H1 (cell line): ENCODE results near the gene KRTAP12-2. TPM values are rescaled to one million over a fixed set of nuclear protein-coding genes. Genes with fewer than 3 reads are reported as not detected.
"Not testable (repeated sequence)": the region's sequence is repeated elsewhere in the genome, so short reads cannot be mapped to it uniquely, and the experiment has no call there.

Source experiments
- CTCF ChIA-PET: fragments of 300-600 bp; sonication (Branson Sonifier 250); formaldehyde crosslinking; loops from one replicate; lab custom pipeline; 2021; ENCODE audit not compliant: partially characterized antibody; lab: Charles Lee
- POLR2A ChIA-PET: fragments of 300-600 bp; sonication (Branson Sonifier 250); formaldehyde crosslinking; loops from one replicate; lab custom pipeline; 2021; ENCODE audit warnings: inconsistent platforms; ENCODE audit not compliant: partially characterized antibody; lab: Charles Lee
- DNase-seq, 2 experiments: peaks; one replicate each; pipeline versions ENCODE4 v3.0.0 to v3.0.0-alpha.2; 2010 to 2022; ENCODE audit warnings: low spot score in 2 of 2, low read depth in 1 of 2, mixed read lengths in 1 of 2
- FAIRE-seq: peaks from 2 replicates; lab custom pipeline; 2011; peaks lifted over from hg19 to GRCh38; lab: Jason Lieb, UNC
- H2AFZ ChIP-seq: 2 replicates; pipeline ENCODE4 v1.8.1; 2012; ENCODE audit warnings: low read length, inconsistent platforms
- H2AK5ac ChIP-seq: 2 replicates; pipeline ENCODE4 v1.6.1; 2013; ENCODE audit warnings: low read depth, low read length
- H2BK120ac ChIP-seq: replicated peaks from 2 replicates; pipeline ENCODE3; 2013; ENCODE audit warnings: low read depth, low read length, inconsistent platforms
- H2BK12ac ChIP-seq: 2 replicates; pipeline ENCODE4 v1.6.1; 2013; ENCODE audit warnings: low read depth, low read length
- H2BK15ac ChIP-seq: 2 replicates; pipeline ENCODE4 v1.6.1; 2013; ENCODE audit warnings: low read length
- H2BK20ac ChIP-seq: 2 replicates; pipeline ENCODE4 v1.6.1; 2013; ENCODE audit warnings: low read length
- H2BK5ac ChIP-seq: 2 replicates; pipeline ENCODE4 v1.6.1; 2013; ENCODE audit warnings: low read depth, low read length
- H3K14ac ChIP-seq: 2 replicates; pipeline ENCODE4 v1.6.1; 2013; ENCODE audit warnings: inconsistent platforms; ENCODE audit not compliant: insufficient read length
- H3K18ac ChIP-seq: 2 replicates; pipeline ENCODE4 v1.6.1; 2013; ENCODE audit warnings: low read length; ENCODE audit errors: extremely low read depth
- H3K23ac ChIP-seq: 2 replicates; pipeline ENCODE4 v1.6.1; 2013; ENCODE audit warnings: inconsistent platforms; ENCODE audit not compliant: insufficient read length
- H3K23me2 ChIP-seq: 2 replicates; pipeline ENCODE4 v1.6.1; 2013; ENCODE audit warnings: low read depth, low read length
- H3K27ac ChIP-seq: 2 replicates; pipeline ENCODE4 v1.6.1; 2011; ENCODE audit warnings: low read depth, low read length, inconsistent platforms
- H3K27me3 ChIP-seq, 4 experiments: replicated peaks in 1 of 4; 1 replicate in 1 of 4; 2 replicates in 3 of 4; pipeline versions ENCODE4 v1.6.1 to v1.8.1; 2011 to 2013; ENCODE audit warnings: low read length in 3 of 4, mild to moderate bottlenecking in 3 of 4, inconsistent platforms in 2 of 4, mixed read lengths in 2 of 4, moderate library complexity in 1 of 4; ENCODE audit not compliant: control insufficient read depth in 3 of 4, insufficient read depth in 3 of 4; ENCODE audit errors: extremely low read depth in 1 of 4
- H3K36me3 ChIP-seq, 4 experiments: 2 replicates each; pipeline versions ENCODE4 v1.6.1 to v1.8.1; 2011 to 2013; ENCODE audit warnings: mild to moderate bottlenecking in 4 of 4, low read length in 3 of 4, moderate library complexity in 2 of 4, control low read depth in 1 of 4, inconsistent platforms in 1 of 4; ENCODE audit not compliant: insufficient read depth in 4 of 4, control insufficient read depth in 2 of 4
- H3K4ac ChIP-seq: replicated peaks from 2 replicates; pipeline ENCODE3; 2013; ENCODE audit warnings: low read length, low read depth, mixed read lengths, inconsistent platforms; ENCODE audit not compliant: insufficient read length
- H3K4me1 ChIP-seq, 4 experiments: replicated peaks in 1 of 4; 1 replicate in 1 of 4; 2 replicates in 3 of 4; pipeline versions ENCODE4 v1.6.1 to v1.8.1; 2011 to 2013; ENCODE audit warnings: low read length in 3 of 4, inconsistent platforms in 2 of 4, mixed read lengths in 1 of 4; ENCODE audit not compliant: insufficient read depth in 4 of 4, control insufficient read depth in 3 of 4
- H3K4me2 ChIP-seq, 2 experiments: 2 replicates each; pipeline versions ENCODE4 v1.6.1 to v1.8.1; 2011 to 2013; ENCODE audit warnings: low read depth in 2 of 2, low read length in 2 of 2, control low read depth in 1 of 2, inconsistent platforms in 1 of 2, mild to moderate bottlenecking in 1 of 2; ENCODE audit not compliant: insufficient read depth in 1 of 2
- H3K4me3 ChIP-seq, 4 experiments: fragments of 200-600, 300-600 bp in 1 of 4; sonication (generic), shearing (Covaris generic), sonication (Bioruptor Twin) in 1 of 4; 2 replicates each; pipeline versions ENCODE4 v1.5.1 to v1.8.1; 2011 to 2016; ENCODE audit warnings: low read length in 4 of 4, low read depth in 3 of 4, control low read depth in 2 of 4, inconsistent platforms in 2 of 4, mild to moderate bottlenecking in 2 of 4, mixed read lengths in 1 of 4, moderate library complexity in 1 of 4; ENCODE audit not compliant: insufficient read depth in 2 of 4; ENCODE audit errors: extremely low read depth in 1 of 4
- H3K56ac ChIP-seq: replicated peaks from 2 replicates; pipeline ENCODE3; 2013; ENCODE audit warnings: low read depth, mild to moderate bottlenecking, mixed read lengths, low read length, inconsistent platforms; ENCODE audit not compliant: insufficient read length
- H3K79me1 ChIP-seq: 2 replicates; pipeline ENCODE4 v1.6.1; 2013; ENCODE audit warnings: low read depth, low read length, control low read depth
- H3K79me2 ChIP-seq, 2 experiments: 2 replicates each; pipeline versions ENCODE4 v1.6.1 to v1.8.1; 2012 to 2013; ENCODE audit warnings: low read length in 2 of 2, mild to moderate bottlenecking in 2 of 2, inconsistent platforms in 1 of 2; ENCODE audit not compliant: insufficient read depth in 2 of 2, control insufficient read depth in 1 of 2
- H3K9ac ChIP-seq, 4 experiments: replicated peaks in 1 of 4; 1 replicate in 1 of 4; 2 replicates in 3 of 4; pipeline versions ENCODE4 v1.6.1 to v1.8.1; 2011 to 2013; ENCODE audit warnings: low read depth in 3 of 4, low read length in 3 of 4, control low read depth in 2 of 4, mild to moderate bottlenecking in 2 of 4, moderate library complexity in 2 of 4, inconsistent platforms in 1 of 4; ENCODE audit errors: extremely low read depth in 1 of 4
- H3K9me3 ChIP-seq, 2 experiments: 2 replicates each; pipeline versions ENCODE4 v1.6.1 to v1.8.1; 2012 to 2013; ENCODE audit warnings: mild to moderate bottlenecking in 2 of 2, moderate library complexity in 2 of 2, control low read depth in 1 of 2, inconsistent platforms in 1 of 2, low read depth in 1 of 2, low read length in 1 of 2, mixed read lengths in 1 of 2; ENCODE audit not compliant: insufficient read depth in 2 of 2
- H4K20me1 ChIP-seq, 2 experiments: replicated peaks in 1 of 2; 2 replicates each; pipeline versions ENCODE3 to v1.8.1; 2011 to 2013; ENCODE audit warnings: inconsistent platforms in 2 of 2, low read length in 2 of 2, mild to moderate bottlenecking in 1 of 2; ENCODE audit not compliant: insufficient read depth in 2 of 2, control insufficient read depth in 1 of 2
- H4K5ac ChIP-seq: 2 replicates; pipeline ENCODE4 v1.6.1; 2013; ENCODE audit warnings: low read length, low read depth, mixed read lengths, inconsistent platforms; ENCODE audit not compliant: insufficient read length
- H4K8ac ChIP-seq: 2 replicates; pipeline ENCODE4 v1.8.0; 2013; ENCODE audit warnings: mild to moderate bottlenecking, moderate library complexity, low read length, inconsistent platforms; ENCODE audit not compliant: insufficient read depth; ENCODE audit errors: extremely low read depth
- H4K91ac ChIP-seq: replicated peaks from 2 replicates; pipeline ENCODE3; 2013; ENCODE audit warnings: low read length, mixed read lengths, inconsistent platforms; ENCODE audit not compliant: insufficient read length
- CBX8 ChIP-seq: fragments of 300-800, 300-1000 bp; sonication (generic); IDR thresholded peaks from 2 replicates; pipeline ENCODE4 v1.7.1; 2016; ENCODE audit warnings: low read depth, low read length, borderline replicate concordance
- CHD2 ChIP-seq: IDR thresholded peaks from 2 replicates; pipeline ENCODE4 v1.6.1; 2012; ENCODE audit warnings: low read length, improper control_type of control experiment
- SIN3A ChIP-seq, 2 experiments: IDR thresholded peaks in 1 of 2; conservative IDR thresholded peaks in 1 of 2; 2 replicates each; pipeline ENCODE4 v1.6.1; 2011 to 2012; ENCODE audit warnings: low read length in 2 of 2, improper control_type of control experiment in 1 of 2, low read depth in 1 of 2, mild to moderate bottlenecking in 1 of 2
- TAF7 ChIP-seq: optimal IDR thresholded peaks from 2 replicates; pipeline ENCODE3; 2011; ENCODE audit warnings: low read depth, mild to moderate bottlenecking, inconsistent platforms, low read length, moderate library complexity, borderline replicate concordance
- TBP ChIP-seq: IDR thresholded peaks from 2 replicates; pipeline ENCODE4 v1.6.1; 2011; ENCODE audit warnings: low read depth, low read length, improper control_type of control experiment
- WGBS, 2 experiments: shearing (Covaris generic) in 1 of 2; methylation state at CpG; one replicate each; pipeline versions ENCODE4 v1.1.6 to v1.1.7; 2013 to 2015; ENCODE audit warnings: low lambda C conversion rate in 2 of 2, mixed read lengths in 2 of 2, inconsistent platforms in 1 of 2, low coverage in 1 of 2, missing lambda C conversion rate in 1 of 2; ENCODE audit not compliant: insufficient replicate concordance in 2 of 2, insufficient coverage in 1 of 2, insufficient read length in 1 of 2; ENCODE audit errors: extremely low coverage in 1 of 2, missing lambda C conversion rate in 1 of 2; 5-methylcytosine and 5-hydroxymethylcytosine counted together
- polyA plus RNA-seq, 7 experiments: library from polyadenylated mRNA; depleted of rRNA in 3 of 7; stranded (reverse) in 5 of 7; unstranded in 2 of 7; fragments of >200 nt in 5 of 7; fragments of 200-250 nt in 2 of 7; gene quantifications; 1 replicate in 5 of 7; 2 replicates in 1 of 7; 4 replicates in 1 of 7; pipeline versions ENCODE4 v1.2.1 to v1.2.3, GENCODE V29; 2011 to 2013; ENCODE audit warnings: missing spikeins in 2 of 7, mixed read lengths in 2 of 7
- total RNA-seq: library from RNA; stranded (reverse); fragmentation: NEBNext Ultra II Directional; extraction: Animal tissue kit (Norgen Biotek cat#: 25700); gene quantifications from 2 replicates; pipeline ENCODE4 v1.2.1, GENCODE V29; 2021

Gene KRTAP12-2
- total and polyA plus RNA-seq, 2 of the 8 experiments (the other 6 are each of a cell fraction or from before 2014, with no cell fraction given), result 0.50 TPM; not detected in 1

DNA sequence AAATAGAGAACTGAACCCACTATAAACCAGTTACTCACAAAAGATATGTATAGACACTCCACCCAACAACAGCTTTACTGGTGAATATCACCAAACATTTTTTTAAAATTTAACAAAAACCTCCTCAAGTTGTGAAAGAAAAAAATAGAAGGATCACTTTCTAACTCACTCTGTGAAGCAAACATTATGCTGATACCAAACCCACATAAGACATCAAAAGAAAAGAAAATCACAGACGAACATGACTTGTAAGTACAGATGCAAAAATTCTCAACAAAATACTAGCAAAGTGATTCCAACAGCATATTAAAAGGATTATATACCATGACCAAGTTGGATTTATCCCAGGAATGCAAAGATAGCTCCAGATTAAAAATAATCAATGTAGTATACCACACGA is 25.0 kb upstream of the KRTAP12-2 start (continued):
- TF ChIP-seq CBX8, result no peak
- no peak for TF ChIP-seq TAF7
- TF ChIP-seq TBP, result no peak
- no peak for TF ChIP-seq CHD2
- no peak for TF ChIP-seq SIN3A (conservative IDR thresholded peaks at IDR 0.05 in 1 of 2, IDR thresholded peaks at IDR 0.05 in 1 of 2; ENCODE audit: low read depth in 1 of 2, low read length in 2 of 2)

DNA sequence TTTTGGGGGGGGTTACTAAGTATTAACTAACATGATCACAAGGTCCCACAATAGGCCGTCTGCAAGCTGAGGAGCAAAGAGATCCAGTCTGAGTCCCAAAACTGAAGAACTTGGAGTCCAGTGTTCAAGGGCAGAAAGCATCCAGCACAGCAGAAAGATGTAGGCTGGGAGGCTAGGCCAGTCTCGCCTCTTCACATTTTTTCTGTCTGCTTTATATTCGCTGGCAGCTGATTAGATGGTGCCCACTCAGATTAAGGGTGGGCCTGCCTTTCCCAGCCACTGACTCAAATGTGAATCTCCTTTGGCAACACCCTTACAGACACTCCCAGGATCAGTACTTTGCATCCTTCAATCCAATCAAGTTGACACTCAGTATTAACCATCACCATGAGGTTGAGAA is 23.0 kb upstream of the KRTAP12-2 start:
- H2BK15ac ChIP-seq, H2BK5ac ChIP-seq, H3K79me1 ChIP-seq, H2AK5ac ChIP-seq, H4K91ac ChIP-seq, H3K4me3 ChIP-seq, H3K23ac ChIP-seq, H3K23me2 ChIP-seq, DNase-seq, FAIRE-seq, H3K18ac ChIP-seq, H2BK12ac ChIP-seq, H3K4me2 ChIP-seq, H3K27me3 ChIP-seq, H4K8ac ChIP-seq, POLR2A ChIA-PET, H3K56ac ChIP-seq, H3K27ac ChIP-seq, H2AFZ ChIP-seq, H4K20me1 ChIP-seq, H4K5ac ChIP-seq, H3K4ac ChIP-seq, H3K36me3 ChIP-seq, H3K79me2 ChIP-seq, H3K14ac ChIP-seq, H2BK120ac ChIP-seq, H3K9me3 ChIP-seq, H2BK20ac ChIP-seq, H3K9ac ChIP-seq: not testable (repeated sequence)
- 88% methylated on average over 3 of the region's 3 CpGs; no CpG with 5 or more reads in 1 of the 2 experiments for WGBS, 2 experiments
- CTCF ChIA-PET, result interaction anchor here (0.7 kb wide), 1 partner anchor 19 kb away, joined by 3 read pairs; no protein-coding TSS in a partner anchor
- peaks cover 5 to 11% (median 9%) of the 10 kb centered on the region in 4 experiments for H3K4me1 ChIP-seq
